GM12878 (cell line): ENCODE data around the gene METTL16. TPM values are rescaled to one million over a fixed set of nuclear protein-coding genes. Genes with fewer than 3 reads are reported as not detected.

Source experiments
- ATAC-seq: fragments of 200-7000 bp; cut with Tn5 transposase; 3 replicates; pipeline ENCODE4 v1.9.1; 2020; ENCODE audit warnings: mild to moderate bottlenecking, moderate library complexity
- BruUV-seq: library from RNA; stranded (reverse); fragments of 400-500 nt; replicated peaks from 2 replicates; lab custom pipeline; 2021; lab: Mats Ljungman, UMichigan
- CTCF ChIA-PET: fragments of 300-600 bp; sonication (Branson Sonifier 250); formaldehyde crosslinking; extraction: SDS; loops from one replicate; lab custom pipeline; 2021; ENCODE audit warnings: inconsistent platforms; lab: Yijun Ruan, JAX
- POLR2A ChIA-PET: fragments of 350-600 bp; formaldehyde crosslinking; extraction: SDS; loops from one replicate; lab custom pipeline; 2021; ENCODE audit warnings: inconsistent platforms; lab: Charles Lee
- RAD21 ChIA-PET: fragments of 300-600 bp; sonication (Branson Sonifier 250); formaldehyde crosslinking; loops from one replicate; lab custom pipeline; 2023; ENCODE audit warnings: antibody characterized with exemption; ENCODE audit not compliant: unreplicated experiment; lab: Charles Lee
- SMC1A ChIA-PET: fragments of 300-600 bp; sonication (Branson Sonifier 250); formaldehyde crosslinking; loops from one replicate; lab custom pipeline; 2023; ENCODE audit not compliant: unreplicated experiment, uncharacterized antibody; lab: Charles Lee
- DNase-seq: peaks from one replicate; pipeline ENCODE4 v3.0.0-alpha.2; 2011; ENCODE audit warnings: low read depth, low spot score
- FAIRE-seq: peaks from 3 replicates; lab custom pipeline; 2011; peaks lifted over from hg19 to GRCh38; lab: Jason Lieb, UNC
- H2AFZ ChIP-seq: 2 replicates; pipeline ENCODE4 v1.6.0; 2011; ENCODE audit warnings: low read depth, low read length, control low read depth; ENCODE audit not compliant: control insufficient read depth
- H3K27ac ChIP-seq: 2 replicates; pipeline ENCODE4 v1.5.1; 2011; ENCODE audit warnings: control low read depth; ENCODE audit not compliant: control insufficient read depth, insufficient read depth
- H3K27me3 ChIP-seq, 2 experiments: replicated peaks in 1 of 2; 2 replicates each; pipeline versions ENCODE4 v1.6.0 to v1.6.1; 2011; ENCODE audit warnings: low read length in 1 of 2; ENCODE audit not compliant: control insufficient read depth in 2 of 2, insufficient read depth in 2 of 2
- H3K36me3 ChIP-seq, 2 experiments: 2 replicates each; pipeline ENCODE4 v1.5.1; 2011; ENCODE audit warnings: low read length in 1 of 2; ENCODE audit not compliant: control insufficient read depth in 2 of 2, insufficient read depth in 2 of 2
- H3K4me1 ChIP-seq: 2 replicates; pipeline ENCODE4 v1.6.1; 2011; ENCODE audit warnings: mild to moderate bottlenecking, low read length, moderate library complexity, mixed read lengths; ENCODE audit not compliant: control insufficient read depth, insufficient read depth
- H3K4me2 ChIP-seq: 2 replicates; pipeline ENCODE4 v1.6.0; 2011; ENCODE audit warnings: control low read depth; ENCODE audit not compliant: control insufficient read depth, insufficient read depth
- H3K4me3 ChIP-seq: fragments of 200-600 bp; sonication (generic); 2 replicates; pipeline ENCODE4 v1.5.1; 2016
- H3K79me2 ChIP-seq: 2 replicates; pipeline ENCODE4 v1.6.0; 2011; ENCODE audit warnings: low read length; ENCODE audit not compliant: control insufficient read depth, insufficient read depth
- H3K9ac ChIP-seq: 2 replicates; pipeline ENCODE4 v1.8.0; 2011; ENCODE audit warnings: low read length, control low read depth, mixed read lengths; ENCODE audit not compliant: control insufficient read depth, insufficient read depth
- H3K9me3 ChIP-seq: replicated peaks from 3 replicates; pipeline ENCODE4 v1.5.1; 2011; ENCODE audit warnings: mild to moderate bottlenecking, low read length; ENCODE audit not compliant: control insufficient read depth, insufficient read depth
- H4K20me1 ChIP-seq: 2 replicates; pipeline ENCODE4 v1.6.0; 2011; ENCODE audit not compliant: control insufficient read depth, insufficient read depth
- ASH2L ChIP-seq: fragments of 300-600, 200-600 bp; sonication (generic); IDR thresholded peaks from 2 replicates; pipeline ENCODE4 v1.6.1; 2017; ENCODE audit warnings: low read depth, mild to moderate bottlenecking, borderline replicate concordance
- BHLHE40 ChIP-seq, 2 experiments: fragments of 450-650 bp in 1 of 2; IDR thresholded peaks; 2 replicates each; pipeline ENCODE4 v1.6.1; 2011 to 2017; ENCODE audit warnings: low read depth in 2 of 2, borderline replicate concordance in 1 of 2, improper control_type of control experiment in 1 of 2, low read length in 1 of 2, mild to moderate bottlenecking in 1 of 2
- BMI1 ChIP-seq: fragments of 450-650 bp; IDR thresholded peaks from 2 replicates; pipeline ENCODE4 v1.6.1; 2016; ENCODE audit warnings: mild to moderate bottlenecking, moderate library complexity, borderline replicate concordance
- BRCA1 ChIP-seq: IDR thresholded peaks from 2 replicates; pipeline ENCODE4 v1.6.1; 2011; ENCODE audit warnings: low read depth, low read length, improper control_type of control experiment
- CEBPB ChIP-seq, 2 experiments: fragments of 150-350 bp in 1 of 2; IDR thresholded peaks; 2 replicates each; pipeline ENCODE4 v1.6.1; 2012 to 2014; ENCODE audit warnings: low read depth in 2 of 2, low read length in 2 of 2, borderline replicate concordance in 1 of 2, inconsistent platforms in 1 of 2
- KDM1A ChIP-seq: fragments of 200-600 bp; sonication (generic); IDR thresholded peaks from 2 replicates; pipeline ENCODE4 v1.6.1; 2016; ENCODE audit warnings: borderline replicate concordance
- MYC ChIP-seq: IDR thresholded peaks from 2 replicates; pipeline ENCODE4 v1.6.1; 2011; ENCODE audit warnings: mild to moderate bottlenecking, low read length, moderate library complexity, inconsistent platforms; ENCODE audit not compliant: insufficient read depth, insufficient replicate concordance, insufficient read length, severe bottlenecking
- SIN3A ChIP-seq: IDR thresholded peaks from 2 replicates; pipeline ENCODE4 v1.6.1; 2012; ENCODE audit warnings: low read depth, low read length, improper control_type of control experiment
- ZNF274 ChIP-seq: IDR thresholded peaks from one replicate; pipeline ENCODE4 v1.8.0; 2011; ENCODE audit not compliant: insufficient read length, insufficient read depth
- WGBS: methylation state at CpG from one replicate; pipeline ENCODE4 v1.1.6; 2016; ENCODE audit warnings: low lambda C conversion rate; ENCODE audit not compliant: insufficient replicate concordance, insufficient coverage; ENCODE audit errors: missing lambda C conversion rate; 5-methylcytosine and 5-hydroxymethylcytosine counted together
- in situ Hi-C: fragments of 300-500 bp; cut with MboI; formaldehyde crosslinking; loops from 9 replicates; pipeline ENCODE4 v1.14.3; 2018; ENCODE audit warnings: mixed read lengths
- intact Hi-C: fragments of 100-400 bp; cut with micrococcal nuclease; formaldehyde crosslinking; loops from one replicate; pipeline ENCODE4 v1.14.2; 2022; ENCODE audit not compliant: unreplicated experiment
- polyA plus RNA-seq, 11 experiments: library from polyadenylated mRNA; depleted of rRNA in 4 of 11; unstranded in 6 of 11; stranded (reverse) in 5 of 11; fragments of >200 nt; fragmentation: Nextera tagmentation in 4 of 11; fragmentation: Illumina TruSeq in 1 of 11; extraction: Ambion mirVana in 4 of 11; extraction: Trizol in 1 of 11; gene quantifications; 1 replicate in 1 of 11; 2 replicates in 10 of 11; pipeline versions ENCODE4 v1.2.1 to v1.2.3, GENCODE V29; 2011 to 2016; ENCODE audit warnings: inconsistent platforms in 2 of 11, missing spikeins in 2 of 11, low read depth in 1 of 11
- total RNA-seq, 4 experiments: library from RNA; depleted of rRNA in 3 of 4; stranded (reverse); fragments of >200 nt in 3 of 4; fragmentation: Illumina TruSeq in 1 of 4; extraction: Trizol in 1 of 4; gene quantifications; 2 replicates each; pipeline versions ENCODE4 v1.2.1 to v1.2.3, GENCODE V29; 2013 to 2021
- TF ChIP-seq, protein P1 (sequence below), 3 experiments: IDR thresholded peaks in 2 of 3; conservative IDR thresholded peaks in 1 of 3; 2 replicates each; pipeline ENCODE4 v1.5.1; 2011; ENCODE audit warnings: low read depth in 3 of 3, low read length in 3 of 3, mild to moderate bottlenecking in 3 of 3, control low read depth in 2 of 3, moderate library complexity in 2 of 3, inconsistent platforms in 1 of 3, mixed read lengths in 1 of 3; ENCODE audit not compliant: control insufficient read depth in 2 of 3, insufficient read depth in 1 of 3; ENCODE audit errors: extremely low read depth in 1 of 3
- TF ChIP-seq, protein P2 (sequence below): IDR thresholded peaks from 2 replicates; pipeline ENCODE4 v1.6.1; 2012; ENCODE audit warnings: low read length, inconsistent platforms
- TF ChIP-seq, protein P3 (sequence below): IDR thresholded peaks from 2 replicates; pipeline ENCODE4 v1.6.1; 2011; ENCODE audit warnings: borderline replicate concordance, low read depth, mild to moderate bottlenecking, moderate library complexity, low read length; ENCODE audit not compliant: insufficient read depth, poor library complexity, severe bottlenecking
- TF ChIP-seq, protein P4 (sequence below): fragments of 450-650 bp; IDR thresholded peaks from 2 replicates; pipeline ENCODE4 v1.6.1; 2017; ENCODE audit warnings: mild to moderate bottlenecking
- TF ChIP-seq, protein P5 (sequence below): IDR thresholded peaks from 2 replicates; pipeline ENCODE4 v1.6.1; 2011; ENCODE audit warnings: mild to moderate bottlenecking, low read depth, low read length, moderate library complexity; ENCODE audit not compliant: insufficient replicate concordance

Gene METTL16
- total and polyA plus RNA-seq, 10 of the 15 experiments (the other 5 are each of a cell fraction or from before 2014, with no cell fraction given): 15.6 to 34.3 (median 23.7) TPM

DNA sequence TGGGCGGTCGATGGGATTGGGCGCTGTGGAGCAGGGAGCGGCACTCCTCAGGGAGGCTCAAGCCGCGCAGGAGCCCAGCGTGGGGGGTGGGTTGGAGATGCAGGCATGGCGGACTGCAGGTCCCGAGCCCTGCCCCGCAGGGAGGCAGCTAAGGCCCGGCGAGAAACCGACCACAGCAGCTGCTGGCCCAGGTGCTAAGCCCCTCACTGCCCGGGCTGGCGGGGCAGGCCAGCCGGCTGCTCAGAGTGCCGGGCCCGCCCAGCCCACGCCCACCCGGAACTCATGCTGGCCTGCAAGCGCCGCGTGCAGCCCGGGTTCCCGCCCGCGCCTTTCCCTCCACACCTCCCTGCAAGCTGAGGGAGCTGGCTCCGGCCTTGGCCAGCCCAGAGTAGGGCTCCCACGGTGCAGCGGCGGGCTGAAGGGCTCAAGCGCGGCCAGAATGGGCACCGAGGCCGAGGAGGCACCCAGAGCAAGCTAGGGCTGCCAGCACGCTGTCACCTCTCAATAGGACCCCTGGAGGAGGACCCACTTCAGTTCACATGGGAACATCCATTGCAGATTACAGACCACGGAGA is 20.5 kb upstream of the METTL16 start:
- no TSS peak for BruUV-seq
- ChIA-PET RAD21 (no interaction called here), POLR2A (no interaction called here), SMC1A (no interaction called here), CTCF (interaction anchor here (0.8 kb wide), 1 partner anchor 150 kb away, joined by 3 read pairs; no protein-coding TSS in a partner anchor)
- Histone ChIP-seq H3K9ac (no peak overlapping the region), H3K4me3 (no peak overlapping the region), H3K27me3 (no peaks in the 10 kb centered on the region), H3K79me2 (no peaks in the 10 kb centered on the region), H3K4me1 (no peaks in the 10 kb centered on the region), H2AFZ (no peak overlapping the region), H3K9me3 (no peaks in the 10 kb centered on the region; the same call in 2 of the 3 replicates), H3K4me2 (no peak overlapping the region), H4K20me1 (no peaks in the 10 kb centered on the region), H3K27ac (no peak overlapping the region), H3K36me3 (no peaks in the 10 kb centered on the region)
- intact Hi-C loops (no loop called here), in situ Hi-C loops (no loop called here)
- ATAC-seq (no peak), FAIRE-seq (no peak), DNase-seq (no peak)
- WGBS: 93% methylated on average over 37 of the region's 37 CpGs
- TF ChIP-seq BMI1 (no peak), ASH2L (no peak), MYC (no peak), ZNF274 (no peak), BRCA1 (no peak), BHLHE40 (IDR thresholded peaks at IDR 0.05; ENCODE audit: borderline replicate concordance in 1 of 2, low read depth in 2 of 2, low read length in 1 of 2) (no peak), KDM1A (no peak), CEBPB (IDR thresholded peaks at IDR 0.05; ENCODE audit: borderline replicate concordance in 1 of 2, low read depth in 2 of 2, low read length in 2 of 2) (no peak), SIN3A (no peak)
- TF ChIP-seq, protein P1, sequence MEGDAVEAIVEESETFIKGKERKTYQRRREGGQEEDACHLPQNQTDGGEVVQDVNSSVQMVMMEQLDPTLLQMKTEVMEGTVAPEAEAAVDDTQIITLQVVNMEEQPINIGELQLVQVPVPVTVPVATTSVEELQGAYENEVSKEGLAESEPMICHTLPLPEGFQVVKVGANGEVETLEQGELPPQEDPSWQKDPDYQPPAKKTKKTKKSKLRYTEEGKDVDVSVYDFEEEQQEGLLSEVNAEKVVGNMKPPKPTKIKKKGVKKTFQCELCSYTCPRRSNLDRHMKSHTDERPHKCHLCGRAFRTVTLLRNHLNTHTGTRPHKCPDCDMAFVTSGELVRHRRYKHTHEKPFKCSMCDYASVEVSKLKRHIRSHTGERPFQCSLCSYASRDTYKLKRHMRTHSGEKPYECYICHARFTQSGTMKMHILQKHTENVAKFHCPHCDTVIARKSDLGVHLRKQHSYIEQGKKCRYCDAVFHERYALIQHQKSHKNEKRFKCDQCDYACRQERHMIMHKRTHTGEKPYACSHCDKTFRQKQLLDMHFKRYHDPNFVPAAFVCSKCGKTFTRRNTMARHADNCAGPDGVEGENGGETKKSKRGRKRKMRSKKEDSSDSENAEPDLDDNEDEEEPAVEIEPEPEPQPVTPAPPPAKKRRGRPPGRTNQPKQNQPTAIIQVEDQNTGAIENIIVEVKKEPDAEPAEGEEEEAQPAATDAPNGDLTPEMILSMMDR (IDR thresholded peaks at IDR 0.05 in 2 of 3, conservative IDR thresholded peaks at IDR 0.05 in 1 of 3; ENCODE audit: control insufficient read depth in 2 of 3, extremely low read depth in 1 of 3, insufficient read depth in 1 of 3, low read depth in 3 of 3, low read length in 3 of 3): no peak
- TF ChIP-seq, protein P2, sequence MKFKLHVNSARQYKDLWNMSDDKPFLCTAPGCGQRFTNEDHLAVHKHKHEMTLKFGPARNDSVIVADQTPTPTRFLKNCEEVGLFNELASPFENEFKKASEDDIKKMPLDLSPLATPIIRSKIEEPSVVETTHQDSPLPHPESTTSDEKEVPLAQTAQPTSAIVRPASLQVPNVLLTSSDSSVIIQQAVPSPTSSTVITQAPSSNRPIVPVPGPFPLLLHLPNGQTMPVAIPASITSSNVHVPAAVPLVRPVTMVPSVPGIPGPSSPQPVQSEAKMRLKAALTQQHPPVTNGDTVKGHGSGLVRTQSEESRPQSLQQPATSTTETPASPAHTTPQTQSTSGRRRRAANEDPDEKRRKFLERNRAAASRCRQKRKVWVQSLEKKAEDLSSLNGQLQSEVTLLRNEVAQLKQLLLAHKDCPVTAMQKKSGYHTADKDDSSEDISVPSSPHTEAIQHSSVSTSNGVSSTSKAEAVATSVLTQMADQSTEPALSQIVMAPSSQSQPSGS: no peak
- TF ChIP-seq, protein P3, sequence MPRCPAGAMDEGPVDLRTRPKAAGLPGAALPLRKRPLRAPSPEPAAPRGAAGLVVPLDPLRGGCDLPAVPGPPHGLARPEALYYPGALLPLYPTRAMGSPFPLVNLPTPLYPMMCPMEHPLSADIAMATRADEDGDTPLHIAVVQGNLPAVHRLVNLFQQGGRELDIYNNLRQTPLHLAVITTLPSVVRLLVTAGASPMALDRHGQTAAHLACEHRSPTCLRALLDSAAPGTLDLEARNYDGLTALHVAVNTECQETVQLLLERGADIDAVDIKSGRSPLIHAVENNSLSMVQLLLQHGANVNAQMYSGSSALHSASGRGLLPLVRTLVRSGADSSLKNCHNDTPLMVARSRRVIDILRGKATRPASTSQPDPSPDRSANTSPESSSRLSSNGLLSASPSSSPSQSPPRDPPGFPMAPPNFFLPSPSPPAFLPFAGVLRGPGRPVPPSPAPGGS: no peak
- TF ChIP-seq, protein P4, sequence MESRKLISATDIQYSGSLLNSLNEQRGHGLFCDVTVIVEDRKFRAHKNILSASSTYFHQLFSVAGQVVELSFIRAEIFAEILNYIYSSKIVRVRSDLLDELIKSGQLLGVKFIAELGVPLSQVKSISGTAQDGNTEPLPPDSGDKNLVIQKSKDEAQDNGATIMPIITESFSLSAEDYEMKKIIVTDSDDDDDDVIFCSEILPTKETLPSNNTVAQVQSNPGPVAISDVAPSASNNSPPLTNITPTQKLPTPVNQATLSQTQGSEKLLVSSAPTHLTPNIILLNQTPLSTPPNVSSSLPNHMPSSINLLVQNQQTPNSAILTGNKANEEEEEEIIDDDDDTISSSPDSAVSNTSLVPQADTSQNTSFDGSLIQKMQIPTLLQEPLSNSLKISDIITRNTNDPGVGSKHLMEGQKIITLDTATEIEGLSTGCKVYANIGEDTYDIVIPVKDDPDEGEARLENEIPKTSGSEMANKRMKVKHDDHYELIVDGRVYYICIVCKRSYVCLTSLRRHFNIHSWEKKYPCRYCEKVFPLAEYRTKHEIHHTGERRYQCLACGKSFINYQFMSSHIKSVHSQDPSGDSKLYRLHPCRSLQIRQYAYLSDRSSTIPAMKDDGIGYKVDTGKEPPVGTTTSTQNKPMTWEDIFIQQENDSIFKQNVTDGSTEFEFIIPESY: no peak
- TF ChIP-seq, protein P5, sequence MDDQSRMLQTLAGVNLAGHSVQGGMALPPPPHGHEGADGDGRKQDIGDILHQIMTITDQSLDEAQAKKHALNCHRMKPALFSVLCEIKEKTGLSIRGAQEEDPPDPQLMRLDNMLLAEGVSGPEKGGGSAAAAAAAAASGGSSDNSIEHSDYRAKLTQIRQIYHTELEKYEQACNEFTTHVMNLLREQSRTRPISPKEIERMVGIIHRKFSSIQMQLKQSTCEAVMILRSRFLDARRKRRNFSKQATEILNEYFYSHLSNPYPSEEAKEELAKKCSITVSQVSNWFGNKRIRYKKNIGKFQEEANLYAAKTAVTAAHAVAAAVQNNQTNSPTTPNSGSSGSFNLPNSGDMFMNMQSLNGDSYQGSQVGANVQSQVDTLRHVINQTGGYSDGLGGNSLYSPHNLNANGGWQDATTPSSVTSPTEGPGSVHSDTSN: no peak
